Lower leg skin (tissue), 4 donors: ENCODE results near the gene TMEM156. TPM values are rescaled to one million over a fixed set of nuclear protein-coding genes. Genes with fewer than 3 reads are reported as not detected.

ENCODE experiments used
- total RNA-seq, 4 donors: library from RNA; depleted of rRNA; stranded (reverse); fragments of >200 nt; gene quantifications; one replicate each; pipeline ENCODE4 v1.1.0, GENCODE V29; 2016

The TMEM156 gene
- total RNA-seq, 4 donors from 2014 or later: 0.12 to 0.52 (median 0.23) TPM; not detected in 1

Other genes with a start within 250 kb of the TMEM156 start
- 1 to 10 TPM in 1 of 4 donors, under 1 TPM in 2, not detected in 1; 0.06 to 1.4 (median 0.21) TPM for gene TLR10, start 249.4 kb downstream of the TMEM156 start, total RNA-seq
- 10 to 100 TPM in 2 of 4 donors, 1 to 10 TPM in 2; 4.4 to 10.9 (median 7.3) TPM for gene TLR1, start 227.6 kb downstream of the TMEM156 start, total RNA-seq
- gene TLR6, start 175.6 kb downstream of the TMEM156 start, total RNA-seq: 1 to 10 TPM; 1.1 to 4.0 (median 2.2) TPM
- 10 to 100 TPM; 49.8 to 71.0 (median 54.6) TPM for gene FAM114A1, start 164.6 kb downstream of the TMEM156 start, total RNA-seq
- gene KLHL5, start 29.8 kb upstream of the TMEM156 start, total RNA-seq: 10 to 100 TPM in 2 of 4 donors, 1 to 10 TPM in 2; 4.8 to 14.5 (median 11.2) TPM
- gene WDR19, start 150.1 kb upstream of the TMEM156 start, total RNA-seq: 10 to 100 TPM; 16.2 to 49.1 (median 24.6) TPM